ENCODE results near the gene MYLK.

GRCh38 chr3:123720638-123721037 is 163.5 kb downstream of the MYLK start:
- TF ChIP-seq EZH2 (IDR thresholded peaks at IDR 0.05; ENCODE audit: borderline replicate concordance, low read length), result no peak
- TF ChIP-seq CTCF (IDR thresholded peaks at IDR 0.05; ENCODE audit: low read length), result no peak

Data from OCI-LY1 (cell line).